Astrocyte of the spinal cord (primary cell): ENCODE measurements around the gene VAV3.
"Not testable (repeated sequence)": the region's sequence is repeated elsewhere in the genome, so short reads cannot be mapped to it uniquely, and the experiment has no call there.

Experiments
- DNase-seq: peaks from one replicate; pipeline ENCODE4 v3.0.0; 2011; ENCODE audit warnings: low read depth, low spot score
- H3K4me3 ChIP-seq: 2 replicates; pipeline ENCODE4 v1.5.1; 2011; ENCODE audit warnings: low read depth, mild to moderate bottlenecking, low read length, moderate library complexity
- in situ Hi-C: cut with HindIII; loops from 2 replicates; pipeline ENCODE4 v1.10.0; 2017; ENCODE audit warnings: low sequenced_read_pairs
- TF ChIP-seq, protein P1 (sequence below): IDR thresholded peaks from 2 replicates; pipeline ENCODE4 v1.5.1; 2012; ENCODE audit warnings: low read depth, mild to moderate bottlenecking, low read length, inconsistent platforms

VAV3 gene

GRCh38 chr1:107897438-107898345, 67.3 kb downstream of the VAV3 start:
- no peak overlapping the region for H3K4me3 ChIP-seq
- in situ Hi-C loops = no loop called here
- TF ChIP-seq, protein P1, sequence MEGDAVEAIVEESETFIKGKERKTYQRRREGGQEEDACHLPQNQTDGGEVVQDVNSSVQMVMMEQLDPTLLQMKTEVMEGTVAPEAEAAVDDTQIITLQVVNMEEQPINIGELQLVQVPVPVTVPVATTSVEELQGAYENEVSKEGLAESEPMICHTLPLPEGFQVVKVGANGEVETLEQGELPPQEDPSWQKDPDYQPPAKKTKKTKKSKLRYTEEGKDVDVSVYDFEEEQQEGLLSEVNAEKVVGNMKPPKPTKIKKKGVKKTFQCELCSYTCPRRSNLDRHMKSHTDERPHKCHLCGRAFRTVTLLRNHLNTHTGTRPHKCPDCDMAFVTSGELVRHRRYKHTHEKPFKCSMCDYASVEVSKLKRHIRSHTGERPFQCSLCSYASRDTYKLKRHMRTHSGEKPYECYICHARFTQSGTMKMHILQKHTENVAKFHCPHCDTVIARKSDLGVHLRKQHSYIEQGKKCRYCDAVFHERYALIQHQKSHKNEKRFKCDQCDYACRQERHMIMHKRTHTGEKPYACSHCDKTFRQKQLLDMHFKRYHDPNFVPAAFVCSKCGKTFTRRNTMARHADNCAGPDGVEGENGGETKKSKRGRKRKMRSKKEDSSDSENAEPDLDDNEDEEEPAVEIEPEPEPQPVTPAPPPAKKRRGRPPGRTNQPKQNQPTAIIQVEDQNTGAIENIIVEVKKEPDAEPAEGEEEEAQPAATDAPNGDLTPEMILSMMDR = no peak
- no peak for DNase-seq

DNA sequence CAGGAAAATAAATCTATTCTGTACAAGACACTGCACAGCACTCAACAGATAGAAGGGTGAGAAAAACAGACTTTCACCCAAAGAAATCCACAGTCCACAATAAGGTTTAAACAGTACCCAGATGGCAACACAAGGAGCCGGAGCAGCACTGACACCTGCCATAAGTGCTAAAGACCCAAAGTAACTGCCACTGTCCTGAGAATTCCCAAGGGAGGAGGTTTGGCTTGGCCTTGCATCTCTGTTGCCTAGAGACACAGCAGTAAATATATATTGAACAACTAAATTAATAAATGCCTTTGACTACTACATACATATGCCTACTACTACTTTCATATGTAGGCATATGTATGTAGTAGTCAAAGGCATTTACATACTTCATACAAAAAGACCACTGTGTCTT, 68.0 kb downstream of the VAV3 start:
- no peak overlapping the region for H3K4me3 ChIP-seq
- in situ Hi-C loops = no loop called here
- no peak for DNase-seq
- TF ChIP-seq, protein P1 = no peak

GRCh38 chr1:107896401-107896800, 68.6 kb downstream of the VAV3 start:
- in situ Hi-C loops = no loop called here
- TF ChIP-seq, protein P1 = no peak
- H3K4me3 ChIP-seq = no peak overlapping the region
- DNase-seq = no peak

GRCh38 chr1:107895403-107896191, 69.4 kb downstream of the VAV3 start:
- no peak overlapping the region for H3K4me3 ChIP-seq
- DNase-seq = no peak
- in situ Hi-C loops = no loop called here
- TF ChIP-seq, protein P1 = no peak

- no peak overlapping the region for H3K4me3 ChIP-seq
- TF ChIP-seq, protein P1 = no peak
- DNase-seq = no peak
- in situ Hi-C loops = no loop called here
Measured at GRCh38 chr1:107894605-107895004, 70.4 kb downstream of the VAV3 start.

- in situ Hi-C loops, DNase-seq: not testable (repeated sequence)
Measured at GRCh38 chr1:107893350-107893749, 71.6 kb downstream of the VAV3 start.

DNA sequence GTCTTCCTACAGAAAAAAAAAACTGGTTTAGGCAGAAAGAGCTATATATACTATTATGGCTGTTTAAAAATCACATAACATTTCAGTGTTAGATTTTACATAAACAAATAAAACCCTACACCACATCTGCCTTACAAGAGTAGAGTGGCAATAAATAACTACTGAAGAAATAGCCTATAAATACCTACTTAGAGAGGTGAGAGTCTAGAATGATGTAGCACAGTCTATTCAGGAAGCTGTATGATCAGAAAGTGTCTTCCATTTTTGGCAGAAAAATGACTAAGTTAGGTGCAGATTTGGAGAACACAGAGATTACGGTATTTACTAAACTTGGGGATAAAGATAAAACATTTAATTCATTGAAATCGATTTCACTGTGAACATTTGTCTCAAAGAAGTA, 75.5 kb downstream of the VAV3 start:
- TF ChIP-seq, protein P1 = no peak

More at GRCh38 chr1:107893350-107893749, 71.6 kb downstream of the VAV3 start:
- H3K4me3 ChIP-seq = not testable (repeated sequence)

More for the DNA sequence above, 75.5 kb downstream of the VAV3 start:
- H3K4me3 ChIP-seq = no peak overlapping the region
- no peak for DNase-seq
- in situ Hi-C loops = no loop called here
